HEK293 (cell line): ENCODE data around the gene BOD1.

Source experiments
- CTCF ChIA-PET: fragments of 350-600 bp; formaldehyde crosslinking; extraction: SDS; loops from one replicate; lab custom pipeline; 2021; ENCODE audit warnings: antibody characterized with exemption; lab: Yijun Ruan, JAX
- POLR2A ChIA-PET: fragments of 300-600 bp; formaldehyde crosslinking; extraction: SDS; loops from one replicate; lab custom pipeline; 2020; ENCODE audit warnings: antibody characterized with exemption, inconsistent platforms; lab: Yijun Ruan, JAX
- H3K27ac ChIP-seq: fragments of 200-500 bp; sonication (Bioruptor generic); 2 replicates; pipeline ENCODE4 v1.5.1; 2014; ENCODE audit warnings: low read depth, low read length, control low read depth, inconsistent platforms; ENCODE audit errors: extremely low read depth
- H3K36me3 ChIP-seq, 2 experiments: fragments of 200-500 bp in 1 of 2; sonication (Bioruptor generic) in 1 of 2; 1 replicate in 1 of 2; 2 replicates in 1 of 2; pipeline ENCODE4 v1.5.1; 2014 to 2017; ENCODE audit warnings: inconsistent platforms in 2 of 2, low read length in 2 of 2; ENCODE audit not compliant: control insufficient read depth in 2 of 2, insufficient read depth in 1 of 2
- H3K4me1 ChIP-seq: fragments of 200-500 bp; sonication (Bioruptor generic); 2 replicates; pipeline ENCODE4 v1.5.1; 2014; ENCODE audit warnings: mild to moderate bottlenecking, low read length, inconsistent platforms; ENCODE audit not compliant: control insufficient read depth, insufficient read depth
- H3K4me3 ChIP-seq: 2 replicates; pipeline ENCODE4 v1.5.1; 2011; ENCODE audit warnings: low read depth, mild to moderate bottlenecking, control low read depth, low read length, moderate library complexity
- H3K9me3 ChIP-seq: fragments of 200-500 bp; sonication (Bioruptor generic); 2 replicates; pipeline ENCODE4 v1.5.1; 2014; ENCODE audit warnings: low read depth, low read length, inconsistent platforms; ENCODE audit not compliant: control insufficient read depth, insufficient read depth
- CTCF ChIP-seq: fragments of 450-650 bp; formaldehyde crosslinking; IDR thresholded peaks from 2 replicates; pipeline ENCODE4 v1.5.1; 2016; ENCODE audit warnings: missing biosample characterization, missing genetic modification characterization
- ELK4 ChIP-seq: IDR thresholded peaks from 2 replicates; pipeline ENCODE4 v1.6.1; 2011; ENCODE audit warnings: mild to moderate bottlenecking, low read depth, low read length, borderline replicate concordance
- FEZF1 ChIP-seq: fragments of 450-650 bp; formaldehyde crosslinking; IDR thresholded peaks from 2 replicates; pipeline ENCODE4 v1.5.1; 2016; ENCODE audit warnings: missing biosample characterization, missing genetic modification characterization
- GLI4 ChIP-seq: fragments of 450-650 bp; formaldehyde crosslinking; IDR thresholded peaks from 2 replicates; pipeline ENCODE4 v1.5.1; 2016; ENCODE audit warnings: missing biosample characterization, missing genetic modification characterization
- GLIS1 ChIP-seq: fragments of 450-650 bp; formaldehyde crosslinking; IDR thresholded peaks from 2 replicates; pipeline ENCODE4 v1.5.1; 2016; ENCODE audit warnings: missing biosample characterization, missing genetic modification characterization
- KLF1 ChIP-seq: fragments of 450-650 bp; formaldehyde crosslinking; IDR thresholded peaks from 2 replicates; pipeline ENCODE4 v1.5.1; 2016; ENCODE audit warnings: missing biosample characterization, missing genetic modification characterization
- SCRT1 ChIP-seq: fragments of 450-650 bp; formaldehyde crosslinking; IDR thresholded peaks from 2 replicates; pipeline ENCODE4 v1.5.1; 2016; ENCODE audit warnings: missing biosample characterization, missing genetic modification characterization, borderline replicate concordance
- SCRT2 ChIP-seq: fragments of 450-650 bp; formaldehyde crosslinking; IDR thresholded peaks from 2 replicates; pipeline ENCODE4 v1.5.1; 2016; ENCODE audit warnings: missing biosample characterization, missing genetic modification characterization
- TRIM28 ChIP-seq: IDR thresholded peaks from 2 replicates; pipeline ENCODE4 v1.6.1; 2011; ENCODE audit warnings: low read length, control low read depth, borderline replicate concordance
- TSHZ1 ChIP-seq: fragments of 450-650 bp; formaldehyde crosslinking; IDR thresholded peaks from 2 replicates; pipeline ENCODE4 v1.5.1; 2016; ENCODE audit warnings: missing biosample characterization, missing genetic modification characterization, borderline replicate concordance
- ZBTB48 ChIP-seq: fragments of 450-650 bp; formaldehyde crosslinking; IDR thresholded peaks from 2 replicates; pipeline ENCODE4 v1.5.1; 2016; ENCODE audit warnings: missing biosample characterization, missing genetic modification characterization
- ZNF157 ChIP-seq: fragments of 450-650 bp; formaldehyde crosslinking; IDR thresholded peaks from 2 replicates; pipeline ENCODE4 v1.5.1; 2016; ENCODE audit warnings: missing biosample characterization, missing genetic modification characterization
- ZNF184 ChIP-seq: fragments of 450-650 bp; IDR thresholded peaks from 2 replicates; pipeline ENCODE4 v1.5.1; 2018; ENCODE audit warnings: missing biosample characterization, mild to moderate bottlenecking, missing genetic modification characterization
- ZNF211 ChIP-seq: fragments of 450-650 bp; formaldehyde crosslinking; IDR thresholded peaks from 2 replicates; pipeline ENCODE4 v1.5.1; 2016; ENCODE audit warnings: low read depth, missing biosample characterization, missing genetic modification characterization
- ZNF292 ChIP-seq: fragments of 450-650 bp; formaldehyde crosslinking; IDR thresholded peaks from 2 replicates; pipeline ENCODE4 v1.5.1; 2016; ENCODE audit warnings: low read depth, missing biosample characterization, missing genetic modification characterization, borderline replicate concordance
- ZNF416 ChIP-seq: fragments of 450-650 bp; formaldehyde crosslinking; IDR thresholded peaks from 2 replicates; pipeline ENCODE4 v1.5.1; 2016; ENCODE audit warnings: missing biosample characterization, missing genetic modification characterization
- ZNF529 ChIP-seq: fragments of 450-650 bp; formaldehyde crosslinking; IDR thresholded peaks from 2 replicates; pipeline ENCODE4 v1.5.1; 2017; ENCODE audit warnings: missing genetic modification characterization, missing biosample characterization; ENCODE audit not compliant: insufficient replicate concordance
- ZNF571 ChIP-seq: fragments of 450-650 bp; formaldehyde crosslinking; IDR thresholded peaks from 2 replicates; pipeline ENCODE4 v1.5.0; 2017; ENCODE audit warnings: missing biosample characterization, missing genetic modification characterization
- ZNF654 ChIP-seq: fragments of 450-650 bp; formaldehyde crosslinking; IDR thresholded peaks from 2 replicates; pipeline ENCODE4 v1.5.1; 2016; ENCODE audit warnings: low read depth, missing biosample characterization, missing genetic modification characterization
- ZNF768 ChIP-seq: fragments of 450-650 bp; formaldehyde crosslinking; IDR thresholded peaks from 2 replicates; pipeline ENCODE4 v1.5.1; 2018; ENCODE audit warnings: missing biosample characterization, mild to moderate bottlenecking, missing genetic modification characterization
- ZSCAN30 ChIP-seq: fragments of 450-650 bp; IDR thresholded peaks from 2 replicates; pipeline ENCODE4 v1.5.1; 2018; ENCODE audit warnings: missing biosample characterization, mild to moderate bottlenecking, missing genetic modification characterization, moderate library complexity

Gene BOD1

GRCh38 chr5:173622183-173623047, 6.0 kb upstream of the BOD1 start:
- ChIA-PET POLR2A (interaction anchor here (0.7 kb wide), 1 partner anchor 145 kb away, joined by 7 read pairs; no protein-coding TSS in a partner anchor), CTCF (interaction anchor here (0.6 to 8.6 kb wide), 7 partner anchors 293 to 1672 kb away, joined by 3 to 94 read pairs (median 4); partner anchors contain the start of gene NSG2)
- H3K9me3 ChIP-seq = no peaks in the 10 kb centered on the region

GRCh38 chr5:173620784-173621183, 4.3 kb upstream of the BOD1 start:
- CTCF ChIA-PET = interaction anchor here (8.6 kb wide), 1 partner anchor 352 kb away, joined by 94 read pairs; no protein-coding TSS in a partner anchor
- TF ChIP-seq ZNF292 (tag by site-specific recombination) (no peak), GLI4 (no peak), ZNF211 (tag by site-specific recombination) (no peak), ZNF157 (tag by site-specific recombination) (no peak), ELK4 (no peak)
- no peaks in the 10 kb centered on the region for H3K36me3 ChIP-seq
- POLR2A ChIA-PET = no interaction called here
- no peaks in the 10 kb centered on the region for H3K9me3 ChIP-seq
- H3K4me3 ChIP-seq = no peak overlapping the region
- no peaks in the 10 kb centered on the region for H3K4me1 ChIP-seq
- H3K27ac ChIP-seq = no peak overlapping the region

More at GRCh38 chr5:173622183-173623047, 6.0 kb upstream of the BOD1 start:
- no peak for TF ChIP-seq FEZF1
- peak; percentile 83 for TF ChIP-seq KLF1 (tag by site-specific recombination)
- no peak for TF ChIP-seq ZNF184
- Histone ChIP-seq H3K4me1 (no peaks in the 10 kb centered on the region), H3K36me3 (no peaks in the 10 kb centered on the region), H3K27ac (no peak overlapping the region), H3K4me3 (no peak overlapping the region)

GRCh38 chr5:173618927-173619519, 2.6 kb upstream of the BOD1 start:
- ChIA-PET CTCF (interaction anchor here (0.6 to 8.6 kb wide), 11 partner anchors 10 to 699 kb away, joined by 3 to 94 read pairs (median 11); no protein-coding TSS in a partner anchor), POLR2A (no interaction called here)
- peaks cover 0 to 7% of the 10 kb centered on the region in 2 experiments; a peak in 1 of 3 replicates for H3K36me3 ChIP-seq
- H3K4me1 ChIP-seq = peaks cover 5% of the 10 kb centered on the region; the same call in 1 of the 2 replicates
- H3K27ac ChIP-seq = no peak overlapping the region
- H3K9me3 ChIP-seq = no peaks in the 10 kb centered on the region
- H3K4me3 ChIP-seq = no peak overlapping the region
- TF ChIP-seq ZSCAN30 (tag by site-specific recombination) (peak; percentile 36; the same call in 1 of the 2 replicates), ZNF654 (tag by site-specific recombination) (peak; percentile 89), SCRT2 (tag by site-specific recombination) (no peak), ZNF768 (no peak), TRIM28 (0 out of 2 replicates have a peak, but pooled peaks have one; percentile 24), CTCF (tag by site-specific recombination) (peak; percentile 36; the same call in 1 of the 2 replicates), SCRT1 (no peak), ZBTB48 (tag by site-specific recombination) (no peak), GLIS1 (tag by site-specific recombination) (no peak), ZNF529 (tag by site-specific recombination) (no peak), ZNF571 (tag by site-specific recombination) (no peak), ZNF416 (no peak), TSHZ1 (tag by site-specific recombination) (no peak)
